DND-41 (cell line): ENCODE measurements around the gene UBE3A.

Experiments
- ATAC-seq: fragments of 200-7000 bp; cut with Tn5 transposase; 3 replicates; pipeline ENCODE4 v1.9.1; 2021; ENCODE audit warnings: low read depth; ENCODE audit not compliant: insufficient read depth
- DNase-seq: peaks from one replicate; pipeline ENCODE4 v3.0.0-alpha.2; 2020
- H2AFZ ChIP-seq: 2 replicates; pipeline ENCODE4 v1.6.0; 2012; ENCODE audit warnings: low read depth, low read length
- H3K27ac ChIP-seq: 2 replicates; pipeline ENCODE4 v1.5.1; 2012; ENCODE audit warnings: low read length, inconsistent platforms
- H3K27me3 ChIP-seq: fragments of 200-600 bp; sonication (generic); 2 replicates; pipeline ENCODE4 v1.6.0; 2012; ENCODE audit warnings: low read length, mild to moderate bottlenecking, inconsistent platforms; ENCODE audit not compliant: insufficient read depth, poor library complexity
- H3K36me3 ChIP-seq: 2 replicates; pipeline ENCODE4 v1.5.1; 2012; ENCODE audit warnings: low read length, inconsistent platforms; ENCODE audit not compliant: insufficient read depth
- H3K4me1 ChIP-seq: 2 replicates; pipeline ENCODE4 v1.5.1; 2012; ENCODE audit warnings: mild to moderate bottlenecking, low read length; ENCODE audit not compliant: insufficient read depth
- H3K4me2 ChIP-seq: 2 replicates; pipeline ENCODE4 v1.6.0; 2012; ENCODE audit warnings: mild to moderate bottlenecking, moderate library complexity, low read length, inconsistent platforms; ENCODE audit not compliant: insufficient read depth
- H3K4me3 ChIP-seq, 2 experiments: fragments of 200-600 bp in 1 of 2; shearing (Covaris generic) in 1 of 2; 2 replicates each; pipeline ENCODE4 v1.5.1; 2012 to 2016; ENCODE audit warnings: inconsistent platforms in 2 of 2, low read length in 2 of 2, mild to moderate bottlenecking in 2 of 2, low read depth in 1 of 2, moderate library complexity in 1 of 2
- H3K79me2 ChIP-seq: 2 replicates; pipeline ENCODE4 v1.6.0; 2012; ENCODE audit warnings: low read length, inconsistent platforms; ENCODE audit not compliant: insufficient read depth
- H3K9ac ChIP-seq: 2 replicates; pipeline ENCODE4 v1.6.0; 2012; ENCODE audit warnings: low read depth, mild to moderate bottlenecking, inconsistent platforms, low read length, moderate library complexity
- H3K9me3 ChIP-seq: 2 replicates; pipeline ENCODE4 v1.5.1; 2012; ENCODE audit warnings: low read length, moderate library complexity, mild to moderate bottlenecking, inconsistent platforms; ENCODE audit not compliant: insufficient read depth, severe bottlenecking
- H4K20me1 ChIP-seq: 2 replicates; pipeline ENCODE4 v1.6.0; 2012; ENCODE audit warnings: low read length; ENCODE audit not compliant: insufficient read depth
- EZH2 ChIP-seq: IDR thresholded peaks from 3 replicates; pipeline ENCODE4 v1.6.1; 2012; ENCODE audit warnings: borderline replicate concordance, low read depth, mild to moderate bottlenecking, moderate library complexity, low read length, inconsistent platforms; ENCODE audit not compliant: severe bottlenecking
- TF ChIP-seq, protein P1 (sequence below): IDR thresholded peaks from 2 replicates; pipeline ENCODE4 v1.5.1; 2012; ENCODE audit warnings: borderline replicate concordance, low read length, moderate library complexity, mild to moderate bottlenecking; ENCODE audit not compliant: poor library complexity, severe bottlenecking; ENCODE audit errors: extremely low read depth

UBE3A gene

DNA sequence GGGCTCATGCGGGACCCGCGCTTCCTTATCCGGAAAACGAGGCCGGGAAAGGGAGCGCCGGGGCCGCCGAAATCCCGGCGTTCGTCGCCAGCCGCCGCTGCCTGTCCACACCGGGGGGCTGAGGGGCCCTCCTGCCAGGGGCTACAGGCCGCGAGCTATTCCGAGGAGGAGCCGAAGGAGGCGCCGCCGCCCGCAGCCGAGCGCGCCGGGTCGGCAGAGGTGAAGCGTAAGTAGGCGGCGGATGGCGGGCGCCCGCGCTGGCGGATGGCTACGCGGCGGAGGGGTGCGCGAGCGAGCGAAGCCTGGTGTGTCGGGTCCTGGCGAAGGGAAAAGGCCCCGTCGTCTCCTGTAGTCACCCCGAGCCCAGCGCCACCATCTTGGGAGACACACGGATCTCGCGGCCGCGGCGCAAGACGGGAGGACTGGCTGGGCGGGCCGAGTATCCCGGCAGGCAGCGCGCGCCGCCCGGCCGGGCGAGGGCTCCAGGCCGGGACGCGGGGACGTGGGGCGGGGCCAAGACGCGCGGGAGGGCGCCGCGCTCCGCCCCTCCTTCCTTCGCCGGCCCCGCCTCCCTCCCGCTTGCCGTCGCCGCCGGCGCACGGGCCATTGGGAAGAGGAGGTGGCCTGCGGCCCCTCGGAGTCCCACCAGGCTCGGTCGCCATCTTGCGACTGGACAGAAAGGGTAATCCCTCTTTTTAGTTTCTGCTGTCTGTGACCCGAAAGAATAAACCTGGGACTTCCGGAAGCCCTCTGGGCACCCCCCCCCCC lies at the start of gene UBE3A:
Gene UBE3A (minus strand): TSS at position 424 of the 768 bp plus-strand sequence. CDS start 29,917 bp downstream, outside the sequence.
- DNase-seq (peak; percentile 87), ATAC-seq (peak; percentile 90)
- Histone ChIP-seq H3K4me1 (peaks cover 46% of the 10 kb centered on the region), H3K4me3 (peak within 1 kb of the TSS; percentile 84 to 96), H3K9ac (peak within 1 kb of the TSS; percentile 92), H3K36me3 (peaks cover 11% of the 10 kb centered on the region), H4K20me1 (peaks cover 43% of the 10 kb centered on the region), H3K4me2 (peak within 1 kb of the TSS; percentile 85), H2AFZ (peak within 1 kb of the TSS; percentile 88), H3K27me3 (no peaks in the 10 kb centered on the region), H3K79me2 (peaks cover 56% of the 10 kb centered on the region), H3K9me3 (no peaks in the 10 kb centered on the region), H3K27ac (peak within 1 kb of the TSS; percentile 98)
- TF ChIP-seq, protein P1, sequence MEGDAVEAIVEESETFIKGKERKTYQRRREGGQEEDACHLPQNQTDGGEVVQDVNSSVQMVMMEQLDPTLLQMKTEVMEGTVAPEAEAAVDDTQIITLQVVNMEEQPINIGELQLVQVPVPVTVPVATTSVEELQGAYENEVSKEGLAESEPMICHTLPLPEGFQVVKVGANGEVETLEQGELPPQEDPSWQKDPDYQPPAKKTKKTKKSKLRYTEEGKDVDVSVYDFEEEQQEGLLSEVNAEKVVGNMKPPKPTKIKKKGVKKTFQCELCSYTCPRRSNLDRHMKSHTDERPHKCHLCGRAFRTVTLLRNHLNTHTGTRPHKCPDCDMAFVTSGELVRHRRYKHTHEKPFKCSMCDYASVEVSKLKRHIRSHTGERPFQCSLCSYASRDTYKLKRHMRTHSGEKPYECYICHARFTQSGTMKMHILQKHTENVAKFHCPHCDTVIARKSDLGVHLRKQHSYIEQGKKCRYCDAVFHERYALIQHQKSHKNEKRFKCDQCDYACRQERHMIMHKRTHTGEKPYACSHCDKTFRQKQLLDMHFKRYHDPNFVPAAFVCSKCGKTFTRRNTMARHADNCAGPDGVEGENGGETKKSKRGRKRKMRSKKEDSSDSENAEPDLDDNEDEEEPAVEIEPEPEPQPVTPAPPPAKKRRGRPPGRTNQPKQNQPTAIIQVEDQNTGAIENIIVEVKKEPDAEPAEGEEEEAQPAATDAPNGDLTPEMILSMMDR: peak; percentile 21
- no peak for TF ChIP-seq EZH2

DNA sequence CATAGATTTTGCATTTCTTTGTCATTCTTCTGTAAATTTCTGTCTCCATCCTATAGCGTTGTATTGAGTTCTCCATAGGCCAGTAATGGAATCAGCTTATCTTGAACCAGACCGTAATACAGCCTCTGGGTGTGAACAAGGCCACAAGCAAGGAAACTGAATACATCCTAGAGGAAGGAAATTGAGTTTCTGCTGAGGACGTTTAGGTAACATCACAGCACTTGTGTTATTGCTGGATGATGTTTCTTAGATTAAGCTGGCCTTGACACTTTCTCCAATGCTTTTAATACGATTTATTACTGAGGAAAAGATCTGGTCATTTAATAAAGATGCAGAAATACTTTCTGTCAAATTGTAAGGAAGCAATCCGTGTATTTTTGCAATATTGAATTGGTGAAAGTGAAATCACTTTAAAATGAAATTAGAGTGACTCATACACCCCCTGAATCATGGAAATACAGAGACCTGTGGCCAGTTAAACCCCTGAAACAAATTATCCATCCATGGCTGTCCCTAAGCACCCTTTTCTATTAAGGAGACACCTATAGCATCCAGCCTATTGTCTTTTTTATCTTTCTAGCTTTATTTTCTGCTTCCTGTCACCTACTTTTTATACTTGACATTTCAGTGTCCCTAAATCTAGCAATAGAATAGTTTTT lies 48.5 kb upstream of the UBE3A start:
- Histone ChIP-seq H3K9me3 (peaks cover 6% of the 10 kb centered on the region), H3K9ac (no peak overlapping the region), H4K20me1 (no peaks in the 10 kb centered on the region), H3K36me3 (no peaks in the 10 kb centered on the region), H3K79me2 (no peaks in the 10 kb centered on the region), H3K4me1 (no peaks in the 10 kb centered on the region), H3K4me2 (no peak overlapping the region), H3K27ac (no peak overlapping the region), H3K4me3 (no peak overlapping the region), H3K27me3 (no peaks in the 10 kb centered on the region), H2AFZ (no peak overlapping the region)
- ATAC-seq (no peak), DNase-seq (no peak)
- TF ChIP-seq EZH2: no peak
- TF ChIP-seq, protein P1: no peak

GRCh38 chr15:25486051-25486450 lies 47.2 kb upstream of the UBE3A start:
- no peak for ATAC-seq
- Histone ChIP-seq H3K9me3 (peaks cover 2% of the 10 kb centered on the region), H3K4me2 (no peak overlapping the region), H3K9ac (no peak overlapping the region), H3K36me3 (no peaks in the 10 kb centered on the region), H3K27ac (no peak overlapping the region), H3K79me2 (no peaks in the 10 kb centered on the region), H4K20me1 (no peaks in the 10 kb centered on the region), H3K4me3 (no peak overlapping the region), H3K27me3 (no peaks in the 10 kb centered on the region), H3K4me1 (no peaks in the 10 kb centered on the region), H2AFZ (no peak overlapping the region)
- no peak for TF ChIP-seq EZH2
- TF ChIP-seq, protein P1: no peak
- no peak for DNase-seq
